K562 (cell line): Measurements from ENCODE around the gene MRLN. TPM values are rescaled to one million over a fixed set of nuclear protein-coding genes. Genes with fewer than 3 reads are reported as not detected.

Experiments
- ATAC-seq: fragments of 200-7000 bp; cut with Tn5 transposase; 3 replicates; pipeline ENCODE4 v1.9.1; 2020; ENCODE audit warnings: moderate library complexity
- BruUV-seq: library from RNA; stranded (reverse); fragments of 400-500 nt; replicated peaks from 2 replicates; lab custom pipeline; 2021; lab: Mats Ljungman, UMichigan
- CTCF ChIA-PET: fragments of 300-600 bp; formaldehyde crosslinking; extraction: SDS; loops from one replicate; lab custom pipeline; 2021; ENCODE audit warnings: low intra/inter-chr PET ratio; lab: Yijun Ruan, JAX
- POLR2A ChIA-PET: fragments of 300-600, 350-650 bp; sonication (Branson Sonifier 250); formaldehyde crosslinking; extraction: SDS; loops from one replicate; lab custom pipeline; 2021; ENCODE audit warnings: antibody characterized with exemption, inconsistent platforms; lab: Yijun Ruan, JAX
- DNase-seq, 4 experiments: peaks; one replicate each; pipeline versions ENCODE4 v3.0.0 to v3.0.0-alpha.2; 2011 to 2018; ENCODE audit warnings: low spot score in 3 of 4, mixed read lengths in 3 of 4; ENCODE audit errors: extremely low read depth in 1 of 4
- FAIRE-seq: peaks from 2 replicates; lab custom pipeline; 2011; peaks lifted over from hg19 to GRCh38; lab: Jason Lieb, UNC
- H2AFZ ChIP-seq: 2 replicates; pipeline ENCODE4 v1.6.0; 2011; ENCODE audit warnings: low read depth, low read length, control low read depth, inconsistent platforms
- H3K27ac ChIP-seq: fragments of 200-600 bp; 3 replicates; pipeline ENCODE4 v1.8.0; 2011; ENCODE audit warnings: low read depth, mild to moderate bottlenecking, control low read depth, inconsistent platforms, low read length, moderate library complexity, mixed read lengths; ENCODE audit errors: extremely low read depth
- H3K27me3 ChIP-seq, 2 experiments: fragments of 300-600 bp in 1 of 2; 2 replicates in 1 of 2; 3 replicates in 1 of 2; pipeline versions ENCODE4 v1.6.0 to v1.8.0; 2011; ENCODE audit warnings: inconsistent platforms in 2 of 2, low read length in 2 of 2, mild to moderate bottlenecking in 1 of 2, mixed read lengths in 1 of 2, moderate library complexity in 1 of 2; ENCODE audit not compliant: control insufficient read depth in 2 of 2, insufficient read depth in 2 of 2
- H3K36me3 ChIP-seq: fragments of 300-600 bp; 3 replicates; pipeline ENCODE4 v1.8.0; 2011; ENCODE audit warnings: mild to moderate bottlenecking, low read length, inconsistent platforms; ENCODE audit not compliant: control insufficient read depth, insufficient read depth
- H3K4me1 ChIP-seq, 2 experiments: fragments of 200-600 bp in 1 of 2; replicated peaks in 1 of 2; 2 replicates in 1 of 2; 3 replicates in 1 of 2; pipeline versions ENCODE4 v1.5.1 to v1.8.0; 2011; ENCODE audit warnings: inconsistent platforms in 2 of 2, low read length in 2 of 2, mild to moderate bottlenecking in 1 of 2, mixed read lengths in 1 of 2, moderate library complexity in 1 of 2; ENCODE audit not compliant: control insufficient read depth in 2 of 2, insufficient read depth in 2 of 2
- H3K4me2 ChIP-seq: 2 replicates; pipeline ENCODE4 v1.6.1; 2011; ENCODE audit warnings: low read length, control low read depth, inconsistent platforms, mixed read lengths; ENCODE audit not compliant: insufficient read depth
- H3K4me3 ChIP-seq: fragments of 200-600 bp; sonication (generic), shearing (Covaris generic); 2 replicates; pipeline ENCODE4 v1.5.1; 2016; ENCODE audit warnings: control low read depth, inconsistent platforms
- H3K79me2 ChIP-seq: fragments of 200-600 bp; 3 replicates; pipeline ENCODE4 v1.8.0; 2011; ENCODE audit warnings: low read length, inconsistent platforms; ENCODE audit not compliant: control insufficient read depth, insufficient read depth
- H3K9ac ChIP-seq, 2 experiments: 2 replicates each; pipeline versions ENCODE4 v1.6.0 to v1.6.1; 2011; ENCODE audit warnings: low read depth in 2 of 2, low read length in 2 of 2, control low read depth in 1 of 2, inconsistent platforms in 1 of 2, mild to moderate bottlenecking in 1 of 2, mixed read lengths in 1 of 2; ENCODE audit not compliant: insufficient read depth in 1 of 2
- H3K9me1 ChIP-seq: one replicate; pipeline ENCODE4 v1.6.0; 2011; ENCODE audit warnings: inconsistent platforms, mild to moderate bottlenecking, low read length, moderate library complexity; ENCODE audit not compliant: control insufficient read depth, insufficient read depth
- H3K9me3 ChIP-seq: replicated peaks from 2 replicates; pipeline ENCODE4 v1.5.1; 2011; ENCODE audit warnings: low read depth, low read length, inconsistent platforms; ENCODE audit not compliant: control insufficient read depth, insufficient read depth
- H4K20me1 ChIP-seq: replicated peaks from 2 replicates; pipeline ENCODE4 v1.6.1; 2011; ENCODE audit warnings: low read length, inconsistent platforms, mixed read lengths; ENCODE audit not compliant: control insufficient read depth, insufficient read depth
- HINFP ChIP-seq: fragments of 450-650 bp; conservative IDR thresholded peaks from 2 replicates; pipeline ENCODE4 v1.6.1; 2016; ENCODE audit warnings: missing genetic modification characterization, low read depth, mild to moderate bottlenecking, control low read depth, missing compliant biosample characterization
- NFIX ChIP-seq: fragments of 250-450 bp; sonication (Bioruptor Pico); IDR thresholded peaks from 2 replicates; pipeline ENCODE4 v1.4.0; 2020; ENCODE audit warnings: low read depth, mild to moderate bottlenecking, moderate library complexity
- RHOXF2B ChIP-seq: fragments of 250-450 bp; sonication (Bioruptor Pico); conservative IDR thresholded peaks from 2 replicates; pipeline ENCODE4 v1.5.1; 2021
- TARDBP ChIP-seq: fragments of 450-650 bp; IDR thresholded peaks from 2 replicates; pipeline ENCODE4 v1.6.1; 2016
- YBX1 ChIP-seq: fragments of 450-650 bp; IDR thresholded peaks from 2 replicates; pipeline ENCODE4 v1.7.1; 2016; ENCODE audit warnings: mild to moderate bottlenecking
- ZFP30 ChIP-seq: fragments of 250-450 bp; sonication (Bioruptor Pico); IDR thresholded peaks from 2 replicates; pipeline ENCODE4 v1.8.0; 2022; ENCODE audit warnings: moderate library complexity, mild to moderate bottlenecking, inconsistent platforms, borderline replicate concordance
- ZKSCAN8 ChIP-seq: fragments of 200-800 bp; sonication (Bioruptor generic); IDR thresholded peaks from 2 replicates; pipeline ENCODE4 v1.6.1; 2016; ENCODE audit warnings: missing genetic modification characterization, missing compliant biosample characterization
- ZNF561 ChIP-seq: fragments of 450-650 bp; formaldehyde crosslinking; conservative IDR thresholded peaks from 2 replicates; pipeline ENCODE4 v1.4.0; 2020; ENCODE audit warnings: mild to moderate bottlenecking, moderate library complexity
- ZNF77 ChIP-seq: fragments of 250-450 bp; sonication (Bioruptor Pico); IDR thresholded peaks from 2 replicates; pipeline ENCODE4 v1.5.0; 2020
- WGBS: fragments of 100-300 bp; shearing (Covaris generic); methylation state at CpG from one replicate; pipeline ENCODE4 v1.1.6; 2016; ENCODE audit warnings: low coverage, mixed read lengths; ENCODE audit not compliant: insufficient coverage; ENCODE audit errors: missing lambda C conversion rate; 5-methylcytosine and 5-hydroxymethylcytosine counted together
- in situ Hi-C: fragments of 300-500 bp; cut with MboI; formaldehyde crosslinking; loops from 4 replicates; pipeline ENCODE4 v1.15.0; 2018; ENCODE audit warnings: inconsistent platforms, mixed read lengths
- intact Hi-C: fragments of 100-400 bp; cut with micrococcal nuclease; formaldehyde crosslinking; loops from 2 replicates; pipeline ENCODE4 v1.14.2; 2022
- polyA plus RNA-seq, 8 experiments: library from polyadenylated mRNA; depleted of rRNA in 4 of 8; stranded (reverse) in 5 of 8; unstranded in 3 of 8; fragments of >200 nt; fragmentation: Nextera tagmentation in 2 of 8; fragmentation: Illumina TruSeq in 1 of 8; extraction: Ambion mirVana in 2 of 8; extraction: Trizol in 1 of 8; gene quantifications; 2 replicates each; pipeline versions ENCODE4 v1.2.1 to v1.2.3, GENCODE V29; 2011 to 2014; ENCODE audit warnings: inconsistent platforms in 1 of 8, missing spikeins in 1 of 8
- total RNA-seq, 7 experiments: library from RNA; depleted of rRNA in 6 of 7; stranded (reverse); fragments of >200 nt in 6 of 7; fragmentation: Illumina TruSeq in 2 of 7; extraction: Trizol in 2 of 7; gene quantifications; 2 replicates each; pipeline versions ENCODE4 v1.2.1 to v1.2.3, GENCODE V29; 2011 to 2021; ENCODE audit warnings: low replicate concordance in 1 of 7
- TF ChIP-seq, protein P1 (sequence below): fragments of 450-650 bp; formaldehyde crosslinking; conservative IDR thresholded peaks from 2 replicates; pipeline ENCODE4 v1.4.0; 2022; ENCODE audit warnings: mild to moderate bottlenecking, missing genetic modification characterization

The MRLN gene
- total and polyA plus RNA-seq, 9 of the 15 experiments (the other 6 are each of a cell fraction or from before 2014, with no cell fraction given): 0.07 to 0.13 TPM; not detected in 7

DNA sequence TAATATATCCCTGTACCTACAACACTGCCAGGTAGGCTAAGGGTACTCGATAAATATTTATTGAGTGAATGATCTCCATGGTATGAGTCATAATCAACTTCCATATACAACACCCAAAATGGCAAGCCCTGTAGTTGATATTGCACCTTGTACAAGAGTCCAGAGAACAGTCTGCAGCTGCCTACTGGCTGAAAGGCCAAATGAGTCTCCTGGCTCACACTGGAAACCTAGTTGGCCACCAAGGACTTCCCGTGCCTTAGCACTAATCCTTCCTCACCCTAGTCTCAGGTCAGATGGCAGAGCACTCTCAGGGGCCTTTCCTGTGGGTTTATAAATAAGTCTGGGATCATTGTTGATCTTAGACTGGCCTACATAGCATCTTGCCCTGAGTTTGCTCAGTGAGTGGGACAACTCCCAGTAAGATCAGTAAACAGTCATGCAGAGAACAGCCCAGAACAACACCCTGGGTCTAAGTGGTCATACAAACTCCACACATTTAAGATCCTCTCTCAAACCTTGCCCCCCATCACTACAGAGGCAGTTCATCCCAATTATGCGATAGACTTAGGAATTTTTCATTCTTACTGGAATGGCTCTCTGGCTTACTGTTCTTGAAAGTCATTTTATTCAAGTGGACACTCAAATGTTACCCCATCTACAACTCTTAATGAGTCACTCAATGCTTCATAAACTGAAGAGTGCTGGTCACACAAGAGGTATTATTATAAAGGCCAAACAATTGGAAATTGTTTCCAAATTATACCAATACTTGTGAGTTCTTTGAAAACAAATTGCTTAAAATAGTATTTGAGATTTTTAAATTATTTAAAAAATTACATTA lies 28.9 kb downstream of the MRLN start:
- ChIA-PET POLR2A (no interaction called here), CTCF (no interaction called here)
- Histone ChIP-seq H3K9me3 (no peaks in the 10 kb centered on the region), H3K27me3 (no peaks in the 10 kb centered on the region), H2AFZ (no peak overlapping the region), H3K4me2 (no peak overlapping the region), H3K79me2 (no peaks in the 10 kb centered on the region), H3K4me3 (no peak overlapping the region), H3K36me3 (no peaks in the 10 kb centered on the region), H3K4me1 (no peaks in the 10 kb centered on the region), H3K27ac (no peak overlapping the region), H3K9me1 (no peaks in the 10 kb centered on the region), H3K9ac (no peak overlapping the region), H4K20me1 (no peaks in the 10 kb centered on the region)
- in situ Hi-C loops (no loop called here), intact Hi-C loops (no loop called here)
- BruUV-seq: no TSS peak
- FAIRE-seq (no peak), DNase-seq (no peak), ATAC-seq (no peak; the same call in 2 of the 3 replicates)
- 13% methylated on average over 3 of the region's 3 CpGs for WGBS
- TF ChIP-seq ZNF77 (CRISPR knock-in tag): no peak
- no peak for TF ChIP-seq RHOXF2B (CRISPR knock-in tag)
- TF ChIP-seq, protein P1, sequence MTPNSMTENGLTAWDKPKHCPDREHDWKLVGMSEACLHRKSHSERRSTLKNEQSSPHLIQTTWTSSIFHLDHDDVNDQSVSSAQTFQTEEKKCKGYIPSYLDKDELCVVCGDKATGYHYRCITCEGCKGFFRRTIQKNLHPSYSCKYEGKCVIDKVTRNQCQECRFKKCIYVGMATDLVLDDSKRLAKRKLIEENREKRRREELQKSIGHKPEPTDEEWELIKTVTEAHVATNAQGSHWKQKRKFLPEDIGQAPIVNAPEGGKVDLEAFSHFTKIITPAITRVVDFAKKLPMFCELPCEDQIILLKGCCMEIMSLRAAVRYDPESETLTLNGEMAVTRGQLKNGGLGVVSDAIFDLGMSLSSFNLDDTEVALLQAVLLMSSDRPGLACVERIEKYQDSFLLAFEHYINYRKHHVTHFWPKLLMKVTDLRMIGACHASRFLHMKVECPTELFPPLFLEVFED: no peak
- no peak for TF ChIP-seq TARDBP
- no peak for TF ChIP-seq ZKSCAN8 (CRISPR knock-in tag)
- no peak for TF ChIP-seq ZFP30 (CRISPR knock-in tag)
- no peak for TF ChIP-seq YBX1
- TF ChIP-seq HINFP (tag): no peak
- no peak for TF ChIP-seq ZNF561
- TF ChIP-seq NFIX (CRISPR knock-in tag): no peak
